ENCODE results near the gene CHMP6. TPM values are rescaled to one million over a fixed set of nuclear protein-coding genes. Genes with fewer than 3 reads are reported as not detected.
A peak's percentile ranks its signal among the peaks of the same experiment; 100 is the strongest.

The CHMP6 gene
- total RNA-seq, 2 experiments from 2014 or later, result 13.9 to 16.7 TPM

- no peak for DNase-seq
Measured at GRCh38 chr17:80987941-80988461, 3.6 kb upstream of the CHMP6 start.

GRCh38 chr17:80989586-80989913 lies 2.1 kb upstream of the CHMP6 start:
- CTCF ChIA-PET, result interaction anchor here (0.6 to 1.6 kb wide), 9 partner anchors 10 to 449 kb away, joined by 3 to 5 read pairs (median 3); no protein-coding TSS in a partner anchor
- intact Hi-C loops (cut with micrococcal nuclease), result no loop called here
- H3K9me3 Mint-ChIP-seq, result no peaks in the 10 kb centered on the region
- no peak for TF ChIP-seq CTCF (IDR thresholded peaks at IDR 0.05)
- H3K4me3 Mint-ChIP-seq, result no peak overlapping the region
- ATAC-seq, result no peak
- H3K27ac Mint-ChIP-seq, result no peak overlapping the region
- H3K36me3 Mint-ChIP-seq (ENCODE audit: low read depth), result no peaks in the 10 kb centered on the region
- POLR2A ChIA-PET, result interaction anchor here (0.7 kb wide), 1 partner anchor 17 kb away, joined by 3 read pairs; no protein-coding TSS in a partner anchor
- DNase-seq, result no peak
- H3K27me3 Mint-ChIP-seq, result no peaks in the 10 kb centered on the region
- H3K4me1 Mint-ChIP-seq (ENCODE audit: low read depth), result peaks cover 23% of the 10 kb centered on the region

More at GRCh38 chr17:80987941-80988461, 3.6 kb upstream of the CHMP6 start:
- Mint-ChIP-seq H3K9me3 (no peaks in the 10 kb centered on the region), H3K36me3 (ENCODE audit: low read depth) (no peaks in the 10 kb centered on the region), H3K4me1 (ENCODE audit: low read depth) (peaks cover 17% of the 10 kb centered on the region), H3K4me3 (no peak overlapping the region), H3K27ac (no peak overlapping the region), H3K27me3 (no peaks in the 10 kb centered on the region)
- POLR2A ChIA-PET, result no interaction called here
- CTCF ChIA-PET, result interaction anchor here (0.8 to 1.7 kb wide), 3 partner anchors 30 to 560 kb away, joined by 3 to 5 read pairs (median 4); no protein-coding TSS in a partner anchor
- no peak for TF ChIP-seq CTCF (IDR thresholded peaks at IDR 0.05)
- intact Hi-C loops (cut with micrococcal nuclease), result no loop called here
- ATAC-seq, result no peak

- CTCF ChIA-PET, result interaction anchor here (1.5 to 2.6 kb wide), 3 partner anchors 27 to 564 kb away, joined by 3 to 5 read pairs (median 4); no protein-coding TSS in a partner anchor
- peak; percentile 12 for ATAC-seq
- H3K4me3 Mint-ChIP-seq, result peak overlapping the region; percentile 73
- H3K27me3 Mint-ChIP-seq, result no peaks in the 10 kb centered on the region
- H3K27ac Mint-ChIP-seq, result peak overlapping the region; percentile 83
- TF ChIP-seq CTCF (IDR thresholded peaks at IDR 0.05), result no peak
- no peaks in the 10 kb centered on the region for H3K9me3 Mint-ChIP-seq
- intact Hi-C loops (cut with micrococcal nuclease), result no loop called here
- peaks cover 23% of the 10 kb centered on the region for H3K4me1 Mint-ChIP-seq (ENCODE audit: low read depth)
- H3K36me3 Mint-ChIP-seq (ENCODE audit: low read depth), result peaks cover 5% of the 10 kb centered on the region
- DNase-seq, result peak; percentile 28
- POLR2A ChIA-PET, result interaction anchor here (2.1 kb wide), 1 partner anchor 11 kb away, joined by 8 read pairs; no protein-coding TSS in a partner anchor
Measured at GRCh38 chr17:80990921-80991644, 558 bp upstream of the CHMP6 start.

DNA sequence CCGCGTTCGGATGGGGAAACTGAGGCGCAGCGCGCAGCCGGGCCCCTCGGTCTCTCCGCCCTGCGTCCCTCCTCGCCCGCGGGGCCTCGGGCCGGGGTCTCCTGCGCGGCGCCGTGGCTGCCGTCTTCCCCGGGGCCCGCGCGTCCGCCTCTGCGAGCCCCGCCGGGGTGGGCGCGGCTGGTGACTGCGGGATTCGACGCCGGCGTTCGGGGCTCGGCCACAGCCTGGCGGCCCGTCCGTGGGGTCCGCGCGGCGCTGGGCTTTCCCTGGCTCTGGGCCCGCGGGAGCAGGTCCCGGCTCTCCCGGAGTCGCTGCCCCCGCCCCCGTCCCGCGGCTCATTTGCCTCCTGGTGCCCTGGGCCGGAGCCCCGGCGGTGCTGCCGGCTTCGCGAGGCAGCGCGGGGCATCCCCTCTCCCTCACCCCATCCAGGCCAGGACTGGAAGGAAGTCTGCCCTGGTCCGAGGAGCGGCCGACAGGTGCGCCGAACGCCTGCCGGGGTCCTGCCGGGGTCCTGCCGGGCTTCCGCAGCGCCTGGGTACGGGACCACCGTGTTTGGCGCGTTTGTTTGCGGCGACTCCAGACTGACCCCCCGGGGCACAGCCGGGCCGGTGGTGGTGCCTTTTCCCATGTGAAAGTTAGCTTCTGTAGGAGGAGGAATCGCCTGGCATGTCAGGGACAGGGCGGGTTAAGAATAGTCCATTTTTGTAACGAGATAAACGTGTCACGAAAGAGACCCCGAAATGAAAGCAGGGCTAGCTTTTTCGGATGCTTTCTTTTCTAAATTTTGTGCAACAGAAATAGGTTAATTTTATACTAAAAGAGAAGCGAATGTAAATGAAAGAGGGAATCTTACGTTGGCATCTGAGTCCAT lies 671 bp downstream of the CHMP6 start:
- Mint-ChIP-seq H3K27me3 (no peaks in the 10 kb centered on the region), H3K27ac (peak overlapping the region; percentile 25), H3K4me3 (peak overlapping the region; percentile 71), H3K4me1 (ENCODE audit: low read depth) (peaks cover 23% of the 10 kb centered on the region), H3K9me3 (no peaks in the 10 kb centered on the region), H3K36me3 (ENCODE audit: low read depth) (peaks cover 5% of the 10 kb centered on the region)
- ChIA-PET CTCF (interaction anchor here (0.7 to 2.6 kb wide), 4 partner anchors 25 to 110 kb away, joined by 3 to 6 read pairs (median 4); no protein-coding TSS in a partner anchor), POLR2A (interaction anchor here (0.6 to 2.1 kb wide), 4 partner anchors 9 to 617 kb away, joined by 3 to 8 read pairs (median 4); no protein-coding TSS in a partner anchor)
- TF ChIP-seq CTCF (IDR thresholded peaks at IDR 0.05), result no peak
- peak; percentile 14 for ATAC-seq
- intact Hi-C loops (cut with micrococcal nuclease), result no loop called here
- no peak for DNase-seq

Data from activated CD8-positive, alpha-beta T cell treated with anti-CD3 and anti-CD28 coated beads for 36 hours (primary cell).